HG03442 (cell line): Measurements from ENCODE around the gene KCNN1.
A peak's percentile ranks its signal among the peaks of the same experiment; 100 is the strongest.

ENCODE experiments used
- ATAC-seq: cut with Tn5 transposase; IDR thresholded peaks from one replicate; pipeline ENCODE4 v1.9.1; 2021; ENCODE audit warnings: mild to moderate bottlenecking, moderate library complexity; ENCODE audit not compliant: unreplicated experiment

KCNN1 gene

GRCh38 chr19:17946965-17947784 is 19.7 kb upstream of the KCNN1 start:
- peak; percentile 25 for ATAC-seq

- peak; percentile 52 for ATAC-seq
Measured at GRCh38 chr19:17947815-17948513, 18.9 kb upstream of the KCNN1 start.

- no peak for ATAC-seq
Measured at GRCh38 chr19:17948514-17948900, 18.4 kb upstream of the KCNN1 start.

- no peak for ATAC-seq
Measured at GRCh38 chr19:17948931-17949930, 17.7 kb upstream of the KCNN1 start.

GRCh38 chr19:17949956-17950309 is 17.0 kb upstream of the KCNN1 start:
- no peak for ATAC-seq

- ATAC-seq: no peak
Measured at GRCh38 chr19:17950310-17951156, 16.4 kb upstream of the KCNN1 start.

GRCh38 chr19:17951157-17951989 is 15.5 kb upstream of the KCNN1 start:
- ATAC-seq: no peak

- ATAC-seq: no peak
Measured at GRCh38 chr19:17951990-17952976, 14.6 kb upstream of the KCNN1 start.

- ATAC-seq: no peak
Measured at GRCh38 chr19:17953316-17953801, 13.5 kb upstream of the KCNN1 start.

- no peak for ATAC-seq
Measured at GRCh38 chr19:17953869-17954268, 13.0 kb upstream of the KCNN1 start.

- ATAC-seq: no peak
Measured at GRCh38 chr19:17954401-17954800, 12.5 kb upstream of the KCNN1 start.

GRCh38 chr19:17957149-17957849 is 9.6 kb upstream of the KCNN1 start:
- no peak for ATAC-seq

GRCh38 chr19:17957885-17958284 is 9.0 kb upstream of the KCNN1 start:
- ATAC-seq: no peak

- ATAC-seq: no peak
Measured at GRCh38 chr19:17963936-17964691, 2.8 kb upstream of the KCNN1 start.

GRCh38 chr19:17965370-17966128 is 1.4 kb upstream of the KCNN1 start:
- ATAC-seq: no peak

GRCh38 chr19:17966129-17966483 is 801 bp upstream of the KCNN1 start:
- ATAC-seq: no peak
